ENCODE results near the gene MST1.

DNA sequence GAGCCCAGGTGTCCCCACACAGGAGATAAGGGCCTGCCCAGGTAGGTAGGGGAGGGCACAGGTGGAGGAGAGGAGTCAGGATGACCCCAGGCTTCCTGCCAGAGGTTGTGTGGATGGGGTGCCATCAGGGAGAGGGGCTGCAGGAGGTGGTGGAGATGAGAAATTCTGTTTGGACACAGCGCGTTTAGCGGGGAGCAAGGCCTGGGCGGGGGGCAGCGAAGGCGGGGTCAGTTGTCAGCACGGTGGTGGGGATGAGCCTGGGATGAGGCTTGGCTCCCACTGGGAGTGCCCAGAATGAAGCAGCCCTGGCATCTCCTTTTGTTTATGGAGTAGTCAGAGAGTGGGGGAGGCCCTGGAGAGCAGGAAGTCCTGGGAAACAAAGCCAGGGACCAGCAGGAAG is 14.7 kb upstream of the MST1 start:
- no peak for TF ChIP-seq POLR2A (IDR thresholded peaks at IDR 0.05)
- TF ChIP-seq, protein P1, sequence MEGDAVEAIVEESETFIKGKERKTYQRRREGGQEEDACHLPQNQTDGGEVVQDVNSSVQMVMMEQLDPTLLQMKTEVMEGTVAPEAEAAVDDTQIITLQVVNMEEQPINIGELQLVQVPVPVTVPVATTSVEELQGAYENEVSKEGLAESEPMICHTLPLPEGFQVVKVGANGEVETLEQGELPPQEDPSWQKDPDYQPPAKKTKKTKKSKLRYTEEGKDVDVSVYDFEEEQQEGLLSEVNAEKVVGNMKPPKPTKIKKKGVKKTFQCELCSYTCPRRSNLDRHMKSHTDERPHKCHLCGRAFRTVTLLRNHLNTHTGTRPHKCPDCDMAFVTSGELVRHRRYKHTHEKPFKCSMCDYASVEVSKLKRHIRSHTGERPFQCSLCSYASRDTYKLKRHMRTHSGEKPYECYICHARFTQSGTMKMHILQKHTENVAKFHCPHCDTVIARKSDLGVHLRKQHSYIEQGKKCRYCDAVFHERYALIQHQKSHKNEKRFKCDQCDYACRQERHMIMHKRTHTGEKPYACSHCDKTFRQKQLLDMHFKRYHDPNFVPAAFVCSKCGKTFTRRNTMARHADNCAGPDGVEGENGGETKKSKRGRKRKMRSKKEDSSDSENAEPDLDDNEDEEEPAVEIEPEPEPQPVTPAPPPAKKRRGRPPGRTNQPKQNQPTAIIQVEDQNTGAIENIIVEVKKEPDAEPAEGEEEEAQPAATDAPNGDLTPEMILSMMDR (IDR thresholded peaks at IDR 0.05), result no peak
